Testis (tissue), 3 donors: ENCODE data around the gene PKNOX2. TPM values are rescaled to one million over a fixed set of nuclear protein-coding genes. Genes with fewer than 3 reads are reported as not detected.
A peak's percentile ranks its signal among the peaks of the same experiment; 100 is the strongest.

Source experiments
- DNase-seq: peaks from one replicate; pipeline ENCODE4 v3.0.0-alpha.2; 2019
- H3K27ac ChIP-seq, 2 donors: fragments of 200-600 bp; sonication (generic); one replicate each; pipeline ENCODE4 v1.5.1; 2019
- H3K27me3 ChIP-seq: fragments of 200-600 bp; sonication (generic); one replicate; pipeline ENCODE4 v1.5.1; 2019
- H3K36me3 ChIP-seq: fragments of 200-600 bp; sonication (generic); one replicate; pipeline ENCODE4 v1.5.1; 2017; ENCODE audit warnings: low read depth; ENCODE audit errors: missing control alignments
- H3K4me1 ChIP-seq: fragments of 200-600 bp; sonication (generic); one replicate; pipeline ENCODE4 v1.5.1; 2019
- H3K4me3 ChIP-seq, 2 donors: fragments of 200-600 bp; sonication (generic); one replicate each; pipeline ENCODE4 v1.5.1; 2017 to 2019
- H3K9me3 ChIP-seq: fragments of 200-600 bp; sonication (generic); one replicate; pipeline ENCODE4 v1.5.1; 2017
- POLR2A ChIP-seq: fragments of 450-650 bp; IDR thresholded peaks from one replicate; pipeline ENCODE4 v1.6.1; 2017; ENCODE audit warnings: antibody characterized with exemption, mild to moderate bottlenecking, moderate library complexity
- WGBS, 2 donors: methylation state at CpG; one replicate each; pipeline ENCODE4 v1.1.5; 2018; 5-methylcytosine and 5-hydroxymethylcytosine counted together
- intact Hi-C: fragments of 100-400 bp; cut with DNase I; formaldehyde crosslinking; loops from one replicate; pipeline ENCODE4 v1.15.1; 2023; ENCODE audit warnings: low total_unique reads
- polyA plus RNA-seq: library from polyadenylated mRNA; stranded (reverse); fragments of 350-450 nt; fragmentation: Illumina TruSeq; extraction: RNeasy Lipid Tissue Mini Kit (QIAGEN cat#74804); gene quantifications from one replicate; pipeline ENCODE4 v1.2.3, GENCODE V29; 2014; ENCODE audit warnings: low read depth, low replicate concordance; ENCODE audit not compliant: insufficient read depth
- total RNA-seq, 2 donors: library from RNA; depleted of rRNA; stranded (reverse); fragments of >200 nt; gene quantifications; one replicate each; pipeline ENCODE4 v1.2.3, GENCODE V29; 2016
- TF ChIP-seq, protein P1 (sequence below), 3 experiments: fragments of 450-650 bp in 2 of 3; fragments of 200-600 bp in 1 of 3; sonication (generic) in 1 of 3; IDR thresholded peaks; one replicate each; pipeline ENCODE4 v1.5.1; 2016 to 2019; ENCODE audit warnings: antibody characterized with exemption in 3 of 3, mild to moderate bottlenecking in 2 of 3, moderate library complexity in 1 of 3

Gene PKNOX2
- total and polyA plus RNA-seq, 3 donors from 2014 or later: 5.5 to 10.4 (median 7.3) TPM

DNA sequence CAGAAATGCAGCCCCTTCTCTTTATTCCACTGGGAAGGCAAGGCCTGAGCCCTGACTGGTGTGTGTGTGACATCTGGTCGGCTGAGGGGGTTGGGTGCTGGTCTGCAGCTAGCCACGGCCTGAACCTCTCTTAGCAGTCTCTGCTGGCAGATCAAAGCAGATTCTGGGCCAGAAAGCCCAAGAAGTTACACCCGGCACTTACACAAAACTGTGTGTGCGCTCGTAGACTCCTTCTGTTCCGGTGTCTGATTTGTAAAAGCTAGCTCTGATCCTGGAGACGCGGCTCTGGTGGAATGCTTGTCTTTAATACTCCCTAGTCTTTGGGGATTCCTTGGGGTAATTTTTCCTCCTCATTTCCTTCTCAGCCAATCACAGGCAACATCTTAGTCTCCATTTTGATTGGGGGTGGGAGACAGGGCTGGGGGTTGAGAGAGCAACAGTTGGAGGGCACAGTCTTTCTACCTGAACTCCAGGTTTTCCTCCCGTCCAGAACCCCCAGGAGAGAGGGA, 5.5 kb downstream of the PKNOX2 start:
- H3K4me1 ChIP-seq: peaks cover 24% of the 10 kb centered on the region
- peak; percentile 38 for DNase-seq
- no peaks in the 10 kb centered on the region for H3K36me3 ChIP-seq
- whole genome bisulfite sequencing, 2 donors: 25 to 38% methylated on average over 9 of the region's 9 CpGs
- no peaks in the 10 kb centered on the region for H3K27me3 ChIP-seq
- TF ChIP-seq, protein P1, sequence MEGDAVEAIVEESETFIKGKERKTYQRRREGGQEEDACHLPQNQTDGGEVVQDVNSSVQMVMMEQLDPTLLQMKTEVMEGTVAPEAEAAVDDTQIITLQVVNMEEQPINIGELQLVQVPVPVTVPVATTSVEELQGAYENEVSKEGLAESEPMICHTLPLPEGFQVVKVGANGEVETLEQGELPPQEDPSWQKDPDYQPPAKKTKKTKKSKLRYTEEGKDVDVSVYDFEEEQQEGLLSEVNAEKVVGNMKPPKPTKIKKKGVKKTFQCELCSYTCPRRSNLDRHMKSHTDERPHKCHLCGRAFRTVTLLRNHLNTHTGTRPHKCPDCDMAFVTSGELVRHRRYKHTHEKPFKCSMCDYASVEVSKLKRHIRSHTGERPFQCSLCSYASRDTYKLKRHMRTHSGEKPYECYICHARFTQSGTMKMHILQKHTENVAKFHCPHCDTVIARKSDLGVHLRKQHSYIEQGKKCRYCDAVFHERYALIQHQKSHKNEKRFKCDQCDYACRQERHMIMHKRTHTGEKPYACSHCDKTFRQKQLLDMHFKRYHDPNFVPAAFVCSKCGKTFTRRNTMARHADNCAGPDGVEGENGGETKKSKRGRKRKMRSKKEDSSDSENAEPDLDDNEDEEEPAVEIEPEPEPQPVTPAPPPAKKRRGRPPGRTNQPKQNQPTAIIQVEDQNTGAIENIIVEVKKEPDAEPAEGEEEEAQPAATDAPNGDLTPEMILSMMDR (IDR thresholded peaks at IDR 0.05): no peak
- no peak for TF ChIP-seq POLR2A
- intact Hi-C loops: no loop called here
- peak overlapping the region; percentile 26 to 85 for H3K27ac ChIP-seq
- no peak overlapping the region for H3K4me3 ChIP-seq
- H3K9me3 ChIP-seq: no peaks in the 10 kb centered on the region

DNA sequence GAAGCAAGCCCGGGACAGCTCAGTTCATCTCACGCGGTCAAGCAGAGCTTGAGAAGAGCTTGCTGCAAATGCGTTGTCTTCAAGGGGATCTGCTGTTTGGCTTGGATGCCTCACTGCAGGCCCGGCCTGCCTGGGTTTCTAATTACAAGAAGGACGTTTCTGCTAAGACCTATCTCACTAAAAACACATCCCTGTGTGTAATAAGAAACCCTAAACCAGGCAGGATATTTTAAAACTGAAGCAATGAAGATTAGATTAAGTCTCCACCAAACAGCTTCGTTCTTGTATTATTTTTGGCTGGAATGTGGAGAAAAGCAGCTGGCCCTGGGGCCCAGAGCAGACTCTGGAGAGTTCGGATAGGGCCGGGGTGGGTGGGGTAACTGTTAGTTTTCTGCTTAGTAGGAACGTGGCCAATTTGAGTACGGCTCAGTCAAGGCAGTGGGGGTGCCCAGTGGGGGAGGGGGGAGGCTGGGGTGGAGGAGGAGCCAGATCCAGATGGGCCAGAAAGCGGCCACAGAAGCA, 6.0 kb downstream of the PKNOX2 start:
- Histone ChIP-seq H3K27ac (peak overlapping the region; percentile 26 to 85), H3K4me1 (peaks cover 24% of the 10 kb centered on the region), H3K27me3 (no peaks in the 10 kb centered on the region), H3K9me3 (no peaks in the 10 kb centered on the region), H3K4me3 (no peak overlapping the region), H3K36me3 (no peaks in the 10 kb centered on the region)
- 39 to 61% methylated on average over 12 of the region's 12 CpGs for WGBS, 2 donors
- TF ChIP-seq, protein P1 (IDR thresholded peaks at IDR 0.05): no peak
- TF ChIP-seq POLR2A: no peak
- intact Hi-C loops: no loop called here
- DNase-seq: peak; percentile 55

DNA sequence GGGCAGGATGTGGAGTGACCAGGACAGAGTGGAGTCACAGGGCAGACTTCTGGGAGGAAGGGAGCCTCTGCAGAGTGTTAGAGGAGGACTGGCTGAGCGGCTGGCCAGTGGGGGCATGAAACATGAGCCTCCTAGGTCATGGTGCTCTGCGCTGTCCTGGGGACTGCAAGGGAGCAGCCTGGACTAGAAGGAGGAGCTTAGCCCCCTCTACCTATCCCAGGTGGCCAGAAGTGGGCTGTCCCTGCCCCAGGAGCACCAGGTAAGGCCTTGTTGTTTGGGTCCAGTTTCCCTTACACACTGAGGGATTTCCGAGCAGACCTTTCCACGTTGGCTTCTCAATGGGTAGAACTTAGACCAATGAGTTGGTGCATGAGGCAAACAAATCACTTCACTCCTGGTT, 7.4 kb downstream of the PKNOX2 start:
- WGBS, 2 donors: 97% methylated on average over 3 to 4 of the region's 4 CpGs
- H3K27ac ChIP-seq: no peak overlapping the region
- TF ChIP-seq, protein P1 (IDR thresholded peaks at IDR 0.05): no peak
- no peak for TF ChIP-seq POLR2A
- H3K9me3 ChIP-seq: no peaks in the 10 kb centered on the region
- intact Hi-C loops: no loop called here
- no peak for DNase-seq
- H3K27me3 ChIP-seq: no peaks in the 10 kb centered on the region
- no peaks in the 10 kb centered on the region for H3K36me3 ChIP-seq
- peaks cover 24% of the 10 kb centered on the region for H3K4me1 ChIP-seq
- H3K4me3 ChIP-seq: no peak overlapping the region

DNA sequence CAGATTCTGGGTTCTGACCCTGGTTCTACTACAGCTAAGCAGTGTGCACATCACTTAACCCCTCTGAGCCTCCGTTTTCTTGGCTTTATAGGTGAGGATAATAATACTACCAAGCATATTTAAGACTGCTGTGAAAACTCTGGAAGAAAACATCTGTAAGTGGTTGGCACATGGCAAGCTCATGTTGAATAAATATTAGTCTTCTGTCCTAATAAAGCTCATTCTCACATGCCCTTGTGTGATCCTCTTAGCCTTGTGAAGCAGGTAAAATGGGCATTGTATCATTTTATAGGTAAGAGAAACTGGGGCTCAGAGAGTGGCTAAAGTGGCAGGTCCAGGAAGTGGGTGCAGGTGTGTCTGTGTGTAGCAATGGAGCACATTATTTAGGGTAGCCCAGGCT, 8.5 kb downstream of the PKNOX2 start:
- no peak for TF ChIP-seq POLR2A
- TF ChIP-seq, protein P1 (IDR thresholded peaks at IDR 0.05): no peak
- H3K36me3 ChIP-seq: no peaks in the 10 kb centered on the region
- no peaks in the 10 kb centered on the region for H3K27me3 ChIP-seq
- 89 to 100% methylated on average over 1 of the region's 1 CpG for WGBS, 2 donors
- H3K4me1 ChIP-seq: peaks cover 16% of the 10 kb centered on the region
- no peak overlapping the region for H3K27ac ChIP-seq
- intact Hi-C loops: no loop called here
- DNase-seq: no peak
- no peaks in the 10 kb centered on the region for H3K9me3 ChIP-seq
- no peak overlapping the region for H3K4me3 ChIP-seq

DNA sequence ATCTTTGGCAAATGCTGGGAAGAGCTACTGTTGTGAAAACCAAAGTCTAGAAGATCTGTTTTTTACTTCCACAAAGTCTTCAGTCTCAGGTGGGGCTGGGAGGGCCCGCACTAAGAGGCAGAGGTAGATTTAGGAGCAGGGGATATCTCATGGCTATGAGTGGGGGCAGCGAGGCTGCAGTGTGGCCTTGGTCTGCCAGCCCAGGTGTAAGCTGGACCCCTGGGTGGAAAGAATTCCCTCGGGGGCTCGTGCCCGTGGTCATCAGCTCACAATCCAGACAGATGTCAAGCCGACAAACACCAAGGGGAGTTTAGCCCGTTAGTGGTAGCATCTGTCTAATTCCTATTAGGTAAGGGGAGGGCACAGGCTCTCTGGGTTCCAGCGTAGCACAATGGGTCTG, 9.0 kb downstream of the PKNOX2 start:
- H3K27me3 ChIP-seq: no peaks in the 10 kb centered on the region
- DNase-seq: no peak
- no peaks in the 10 kb centered on the region for H3K36me3 ChIP-seq
- H3K4me1 ChIP-seq: peaks cover 13% of the 10 kb centered on the region
- 76 to 81% methylated on average over 6 to 8 of the region's 8 CpGs for WGBS, 2 donors
- TF ChIP-seq POLR2A: no peak
- TF ChIP-seq, protein P1 (IDR thresholded peaks at IDR 0.05): no peak
- H3K9me3 ChIP-seq: no peaks in the 10 kb centered on the region
- intact Hi-C loops: no loop called here
- no peak overlapping the region for H3K27ac ChIP-seq
- H3K4me3 ChIP-seq: no peak overlapping the region
